GM12875 (cell line): ENCODE measurements around the gene STAT5B.

Source experiments
- H3K4me3 ChIP-seq: one replicate; pipeline ENCODE4 v1.5.1; 2011; ENCODE audit warnings: low read depth, low read length, control low read depth
- CTCF ChIP-seq: IDR thresholded peaks from 2 replicates; pipeline ENCODE4 v1.5.1; 2011; ENCODE audit warnings: low read depth, mild to moderate bottlenecking, control low read depth, inconsistent platforms, low read length, moderate library complexity, borderline replicate concordance; ENCODE audit not compliant: insufficient read depth

The STAT5B gene

GRCh38 chr17:42287977-42288802, 12.0 kb upstream of the STAT5B start, which contains the start of gene STAT5A:
TSS of gene STAT5A (plus strand) at chr17:42288498. CDS start at chr17:42289412, 914 bp downstream.
- peak within 1 kb of the TSS; percentile 79 for H3K4me3 ChIP-seq
- no peak for TF ChIP-seq CTCF

- H3K4me3 ChIP-seq: peak overlapping the region; percentile 79
- no peak for TF ChIP-seq CTCF
Observed at GRCh38 chr17:42287305-42287976, 11.2 kb upstream of the STAT5B start.

- H3K4me3 ChIP-seq: peak overlapping the region; percentile 79
- TF ChIP-seq CTCF: no peak
Observed at GRCh38 chr17:42286411-42287221, 10.4 kb upstream of the STAT5B start.

GRCh38 chr17:42285346-42286050, 9.3 kb upstream of the STAT5B start:
- TF ChIP-seq CTCF: no peak
- H3K4me3 ChIP-seq: no peak overlapping the region

- H3K4me3 ChIP-seq: no peak overlapping the region
- no peak for TF ChIP-seq CTCF
Observed at GRCh38 chr17:42284566-42284965, 8.4 kb upstream of the STAT5B start.

GRCh38 chr17:42284024-42284369, 7.8 kb upstream of the STAT5B start:
- TF ChIP-seq CTCF: no peak
- no peak overlapping the region for H3K4me3 ChIP-seq
